ENCODE data around the gene MYADML2. TPM values are rescaled to one million over a fixed set of nuclear protein-coding genes. Genes with fewer than 3 reads are reported as not detected.

Gene MYADML2
- total and polyA plus RNA-seq, 10 of the 15 experiments (the other 5 are each of a cell fraction or from before 2014, with no cell fraction given) = not detected

DNA sequence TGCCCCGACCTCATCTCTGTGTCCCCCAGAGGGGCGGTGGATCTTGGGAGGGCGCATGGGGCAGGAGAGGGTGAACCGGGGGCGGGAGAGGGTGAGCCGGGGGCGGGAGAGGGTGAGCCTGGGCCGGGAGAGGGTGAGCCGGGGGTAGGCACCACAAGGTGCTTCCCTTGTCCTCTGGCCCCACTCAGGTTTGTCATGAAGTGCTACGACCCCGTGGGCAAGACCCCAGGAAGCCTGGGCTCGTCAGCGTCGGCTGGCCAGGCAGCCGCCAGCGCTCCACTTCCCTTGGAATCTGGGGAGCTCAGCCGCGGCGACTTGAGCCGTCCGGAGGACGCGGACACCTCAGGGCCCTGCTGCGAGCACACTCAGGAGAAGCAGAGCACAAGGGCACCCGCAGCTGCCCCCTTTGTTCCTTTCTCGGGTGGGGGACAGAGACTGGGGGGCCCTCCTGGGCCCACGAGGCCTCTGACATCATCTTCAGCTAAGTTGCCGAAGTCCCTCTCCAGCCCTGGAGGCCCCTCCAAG, 49.3 kb upstream of the MYADML2 start:
- no peak overlapping the region for H3K9ac ChIP-seq (ENCODE audit: control insufficient read depth, insufficient read depth, low read length)
- ATAC-seq = no peak
- DNase-seq (ENCODE audit: low read depth, low spot score) = no peak
- H3K4me1 ChIP-seq (ENCODE audit: control insufficient read depth, insufficient read depth, low read length) = no peaks in the 10 kb centered on the region
- TF ChIP-seq IKZF2 (IDR thresholded peaks at IDR 0.05) (no peak), YBX1 (IDR thresholded peaks at IDR 0.05) (no peak), ZZZ3 (IDR thresholded peaks at IDR 0.05; ENCODE audit: control insufficient read depth, insufficient read length, low read depth) (no peak), POLR2A (IDR thresholded peaks at IDR 0.05; ENCODE audit: low read depth, low read length) (no peak), SMAD1 (IDR thresholded peaks at IDR 0.05; ENCODE audit: low read depth, partially characterized antibody) (no peak)
- TF ChIP-seq, protein P1, sequence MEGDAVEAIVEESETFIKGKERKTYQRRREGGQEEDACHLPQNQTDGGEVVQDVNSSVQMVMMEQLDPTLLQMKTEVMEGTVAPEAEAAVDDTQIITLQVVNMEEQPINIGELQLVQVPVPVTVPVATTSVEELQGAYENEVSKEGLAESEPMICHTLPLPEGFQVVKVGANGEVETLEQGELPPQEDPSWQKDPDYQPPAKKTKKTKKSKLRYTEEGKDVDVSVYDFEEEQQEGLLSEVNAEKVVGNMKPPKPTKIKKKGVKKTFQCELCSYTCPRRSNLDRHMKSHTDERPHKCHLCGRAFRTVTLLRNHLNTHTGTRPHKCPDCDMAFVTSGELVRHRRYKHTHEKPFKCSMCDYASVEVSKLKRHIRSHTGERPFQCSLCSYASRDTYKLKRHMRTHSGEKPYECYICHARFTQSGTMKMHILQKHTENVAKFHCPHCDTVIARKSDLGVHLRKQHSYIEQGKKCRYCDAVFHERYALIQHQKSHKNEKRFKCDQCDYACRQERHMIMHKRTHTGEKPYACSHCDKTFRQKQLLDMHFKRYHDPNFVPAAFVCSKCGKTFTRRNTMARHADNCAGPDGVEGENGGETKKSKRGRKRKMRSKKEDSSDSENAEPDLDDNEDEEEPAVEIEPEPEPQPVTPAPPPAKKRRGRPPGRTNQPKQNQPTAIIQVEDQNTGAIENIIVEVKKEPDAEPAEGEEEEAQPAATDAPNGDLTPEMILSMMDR (IDR thresholded peaks at IDR 0.05 in 2 of 3, conservative IDR thresholded peaks at IDR 0.05 in 1 of 3; ENCODE audit: control insufficient read depth in 2 of 3, extremely low read depth in 1 of 3, insufficient read depth in 1 of 3, low read depth in 3 of 3, low read length in 3 of 3) = no peak
- no peaks in the 10 kb centered on the region for H3K27me3 ChIP-seq (replicated peaks in 1 of 2; ENCODE audit: control insufficient read depth in 2 of 2, insufficient read depth in 2 of 2, low read length in 1 of 2)
- no peak overlapping the region for H3K27ac ChIP-seq (ENCODE audit: control insufficient read depth, insufficient read depth)
- 90% methylated on average over 25 of the region's 28 CpGs for WGBS (ENCODE audit: insufficient coverage, insufficient replicate concordance, low lambda C conversion rate, missing lambda C conversion rate)
- H4K20me1 ChIP-seq (ENCODE audit: control insufficient read depth, insufficient read depth) = no peaks in the 10 kb centered on the region
- BruUV-seq (replicated peaks) = no TSS peak
- no peaks in the 10 kb centered on the region for H3K9me3 ChIP-seq (replicated peaks; ENCODE audit: control insufficient read depth, insufficient read depth, low read length)
- ChIA-PET SMC1A (ENCODE audit: uncharacterized antibody, unreplicated experiment) (interaction anchor here (0.6 kb wide), 1 partner anchor 42 kb away, joined by 4 read pairs; no protein-coding TSS in a partner anchor), CTCF (no interaction called here), RAD21 (ENCODE audit: unreplicated experiment) (no interaction called here), POLR2A (no interaction called here)
- no peak overlapping the region for H2AFZ ChIP-seq (ENCODE audit: control insufficient read depth, low read depth, low read length)
- no peaks in the 10 kb centered on the region for H3K79me2 ChIP-seq (ENCODE audit: control insufficient read depth, insufficient read depth, low read length)
- FAIRE-seq = no peak
- H3K4me3 ChIP-seq = no peak overlapping the region
- intact Hi-C loops (cut with micrococcal nuclease; ENCODE audit: unreplicated experiment) (no loop called here), in situ Hi-C loops (cut with MboI) (no loop called here)
- H3K36me3 ChIP-seq (ENCODE audit: control insufficient read depth in 2 of 2, insufficient read depth in 2 of 2, low read length in 1 of 2) = peaks cover 0 to 3% of the 10 kb centered on the region in 2 experiments; a peak in 3 of 4 replicates
- H3K4me2 ChIP-seq (ENCODE audit: control insufficient read depth, insufficient read depth) = no peak overlapping the region

Data from GM12878 (cell line).